Measurements from ENCODE around the gene PARVA. TPM values are rescaled to one million over a fixed set of nuclear protein-coding genes. Genes with fewer than 3 reads are reported as not detected.

PARVA gene
- polyA plus RNA-seq, 1 experiment, result 142 TPM

GRCh38 chr11:12565406-12565805 lies 188.0 kb downstream of the PARVA start:
- Histone ChIP-seq H3K27ac (ENCODE audit: low read depth, low read length) (no peak overlapping the region), H3K27me3 (ENCODE audit: control insufficient read depth, insufficient read depth, low read length) (no peaks in the 10 kb centered on the region), H3K4me3 (ENCODE audit: low read depth, low read length) (no peak overlapping the region), H3K9me3 (ENCODE audit: control insufficient read depth, insufficient read depth, low read length) (peaks cover 4% of the 10 kb centered on the region)
- no peak for DNase-seq (ENCODE audit: low read depth, low spot score)
- TF ChIP-seq CTCF (IDR thresholded peaks at IDR 0.05; ENCODE audit: low read depth, low read length), result no peak
- ChIA-PET POLR2A (no interaction called here), CTCF (no interaction called here)

GRCh38 chr11:12567746-12568460 lies 190.5 kb downstream of the PARVA start:
- POLR2A ChIA-PET, result no interaction called here
- H3K27me3 ChIP-seq (ENCODE audit: control insufficient read depth, insufficient read depth, low read length), result no peaks in the 10 kb centered on the region
- TF ChIP-seq CTCF (IDR thresholded peaks at IDR 0.05; ENCODE audit: low read depth, low read length), result no peak
- H3K9me3 ChIP-seq (ENCODE audit: control insufficient read depth, insufficient read depth, low read length), result peaks cover 4% of the 10 kb centered on the region
- CTCF ChIA-PET, result interaction anchor here (0.5 kb wide), 1 partner anchor 14 kb away, joined by 3 read pairs; no protein-coding TSS in a partner anchor
- DNase-seq (ENCODE audit: low read depth, low spot score), result no peak
- H3K27ac ChIP-seq (ENCODE audit: low read depth, low read length), result no peak overlapping the region
- no peak overlapping the region for H3K4me3 ChIP-seq (ENCODE audit: low read depth, low read length)

- no peaks in the 10 kb centered on the region for H3K27me3 ChIP-seq (ENCODE audit: control insufficient read depth, insufficient read depth, low read length)
- POLR2A ChIA-PET, result no interaction called here
- no peak for DNase-seq (ENCODE audit: low read depth, low spot score)
- H3K9me3 ChIP-seq (ENCODE audit: control insufficient read depth, insufficient read depth, low read length), result peaks cover 4% of the 10 kb centered on the region
- H3K4me3 ChIP-seq (ENCODE audit: low read depth, low read length), result no peak overlapping the region
- no peak for TF ChIP-seq CTCF (IDR thresholded peaks at IDR 0.05; ENCODE audit: low read depth, low read length)
- H3K27ac ChIP-seq (ENCODE audit: low read depth, low read length), result no peak overlapping the region
- CTCF ChIA-PET, result no interaction called here
These were observed 192.4 kb downstream of the PARVA start for GRCh38 chr11:12569499-12570425.

- Histone ChIP-seq H3K27ac (ENCODE audit: low read depth, low read length) (no peak overlapping the region), H3K9me3 (ENCODE audit: control insufficient read depth, insufficient read depth, low read length) (no peaks in the 10 kb centered on the region), H3K4me3 (ENCODE audit: low read depth, low read length) (no peak overlapping the region), H3K27me3 (ENCODE audit: control insufficient read depth, insufficient read depth, low read length) (no peaks in the 10 kb centered on the region)
- no peak for TF ChIP-seq CTCF (IDR thresholded peaks at IDR 0.05; ENCODE audit: low read depth, low read length)
- no peak for DNase-seq (ENCODE audit: low read depth, low spot score)
- ChIA-PET CTCF (interaction anchor here (1.5 kb wide), 1 partner anchor 243 kb away, joined by 3 read pairs; no protein-coding TSS in a partner anchor), POLR2A (no interaction called here)
These were observed 196.5 kb downstream of the PARVA start for GRCh38 chr11:12573707-12574485.
